HepG2 (cell line): ENCODE data around the gene ID4. TPM values are rescaled to one million over a fixed set of nuclear protein-coding genes. Genes with fewer than 3 reads are reported as not detected.
A peak's percentile ranks its signal among the peaks of the same experiment; 100 is the strongest.

ENCODE experiments used
- CERS6 ChIP-seq: sonication (generic); formaldehyde crosslinking; IDR thresholded peaks from 2 replicates; pipeline ENCODE4 v1.5.0; 2020; ENCODE audit warnings: missing genetic modification reagents
- HBP1 ChIP-seq: IDR thresholded peaks from 2 replicates; pipeline ENCODE4 v1.6.1; 2016; ENCODE audit warnings: low read depth, control low read depth
- HNF1B ChIP-seq: sonication (generic); formaldehyde crosslinking; IDR thresholded peaks from 2 replicates; pipeline ENCODE4 v1.5.1; 2020; ENCODE audit warnings: mild to moderate bottlenecking, moderate library complexity, missing genetic modification reagents
- HOXA3 ChIP-seq: sonication (generic); formaldehyde crosslinking; IDR thresholded peaks from 2 replicates; pipeline ENCODE4 v1.5.0; 2020; ENCODE audit warnings: missing genetic modification reagents
- KIAA2018 ChIP-seq: sonication (generic); formaldehyde crosslinking; IDR thresholded peaks from 2 replicates; pipeline ENCODE4 v1.5.0; 2020; ENCODE audit warnings: mild to moderate bottlenecking, missing genetic modification reagents, borderline replicate concordance
- LRRFIP1 ChIP-seq: sonication (generic); formaldehyde crosslinking; conservative IDR thresholded peaks from 2 replicates; pipeline ENCODE4 v1.4.0; 2020; ENCODE audit warnings: missing genetic modification reagents
- ZNF382 ChIP-seq: sonication (generic); formaldehyde crosslinking; IDR thresholded peaks from 2 replicates; pipeline ENCODE4 v1.5.0; 2020; ENCODE audit warnings: missing genetic modification reagents, mild to moderate bottlenecking, borderline replicate concordance
- ZNF451 ChIP-seq: sonication (generic); formaldehyde crosslinking; IDR thresholded peaks from 2 replicates; pipeline ENCODE4 v1.5.0; 2020; ENCODE audit warnings: mild to moderate bottlenecking, missing genetic modification reagents
- polyA plus RNA-seq, 8 experiments: library from polyadenylated mRNA; depleted of rRNA in 3 of 8; stranded (reverse) in 7 of 8; unstranded in 1 of 8; fragments of >200 nt; fragmentation: Illumina TruSeq in 4 of 8; extraction: Trizol in 4 of 8; gene quantifications; 2 replicates each; pipeline versions ENCODE4 v1.2.1 to v1.2.3, GENCODE V29; 2011 to 2016; ENCODE audit warnings: low read depth in 4 of 8, missing spikeins in 1 of 8, mixed read lengths in 1 of 8; ENCODE audit not compliant: insufficient read depth in 1 of 8
- total RNA-seq, 5 experiments: library from RNA; depleted of rRNA; stranded (reverse); fragments of >200 nt; fragmentation: Illumina TruSeq; extraction: Trizol; gene quantifications; 2 replicates each; pipeline ENCODE4 v1.2.3, GENCODE V29; 2016; ENCODE audit warnings: low read depth in 1 of 5

Gene ID4
- total and polyA plus RNA-seq, 2 of the 13 experiments (the other 11 are each of a cell fraction or from before 2014, with no cell fraction given), result 0.20 to 0.44 TPM

GRCh38 chr6:19804205-19805128 is 32.7 kb upstream of the ID4 start (continued):
- TF ChIP-seq HNF1B (CRISPR knock-in tag) (peak; percentile 89), CERS6 (0 out of 2 replicates have a peak, but pooled peaks have one; percentile 18), KIAA2018 (CRISPR knock-in tag) (no peak), HBP1 (CRISPR knock-in tag) (peak; percentile 99), ZNF382 (CRISPR knock-in tag) (no peak), HOXA3 (peak; percentile 96), ZNF451 (CRISPR knock-in tag) (peak; percentile 81; the same call in 1 of the 2 replicates), LRRFIP1 (CRISPR knock-in tag) (no peak)
